ENCODE measurements around the gene NR0B1. TPM values are rescaled to one million over a fixed set of nuclear protein-coding genes. Genes with fewer than 3 reads are reported as not detected.

NR0B1 gene
- total RNA-seq, 2 donors from 2014 or later = 0.81 TPM; not detected in 1

- no peak for TF ChIP-seq CTCF (IDR thresholded peaks at IDR 0.05)
- DNase-seq (ENCODE audit: low spot score) (no peak), ATAC-seq (ENCODE audit: insufficient number of reproducible peaks, low FRiP score, low read depth) (no peak)
- Histone ChIP-seq H3K27me3 (replicated peaks; ENCODE audit: insufficient read depth) (no peaks in the 10 kb centered on the region), H3K4me1 (ENCODE audit: control insufficient read depth in 1 of 2, low read depth in 2 of 2) (no peaks in the 10 kb centered on the region), H3K27ac (no peak overlapping the region), H3K9me3 (no peaks in the 10 kb centered on the region), H3K4me3 (no peak overlapping the region), H3K36me3 (no peaks in the 10 kb centered on the region)
Measured at GRCh38 chrX:30275498-30275897, 33.7 kb downstream of the NR0B1 start.

GRCh38 chrX:30270639-30271038, 38.6 kb downstream of the NR0B1 start:
- H3K27me3 ChIP-seq (replicated peaks; ENCODE audit: insufficient read depth) = no peaks in the 10 kb centered on the region
- DNase-seq (ENCODE audit: low spot score) = no peak
- no peaks in the 10 kb centered on the region for H3K36me3 ChIP-seq
- H3K4me1 ChIP-seq (ENCODE audit: control insufficient read depth in 1 of 2, low read depth in 2 of 2) = no peaks in the 10 kb centered on the region
- H3K9me3 ChIP-seq = no peaks in the 10 kb centered on the region
- no peak for ATAC-seq (ENCODE audit: insufficient number of reproducible peaks, low FRiP score, low read depth)
- no peak overlapping the region for H3K27ac ChIP-seq
- TF ChIP-seq CTCF (IDR thresholded peaks at IDR 0.05) = no peak
- no peak overlapping the region for H3K4me3 ChIP-seq

- ATAC-seq (ENCODE audit: insufficient number of reproducible peaks, low FRiP score, low read depth) (no peak), DNase-seq (ENCODE audit: low spot score) (no peak)
- H3K36me3 ChIP-seq = no peaks in the 10 kb centered on the region
- H3K27me3 ChIP-seq (replicated peaks; ENCODE audit: insufficient read depth) = no peaks in the 10 kb centered on the region
- H3K4me1 ChIP-seq (ENCODE audit: control insufficient read depth in 1 of 2, low read depth in 2 of 2) = no peaks in the 10 kb centered on the region
- no peak overlapping the region for H3K4me3 ChIP-seq
- TF ChIP-seq CTCF (IDR thresholded peaks at IDR 0.05) = no peak
- no peak overlapping the region for H3K27ac ChIP-seq
- H3K9me3 ChIP-seq = no peaks in the 10 kb centered on the region
Measured at GRCh38 chrX:30262763-30263162, 46.4 kb downstream of the NR0B1 start.

GRCh38 chrX:30261012-30261411, 48.2 kb downstream of the NR0B1 start:
- no peaks in the 10 kb centered on the region for H3K9me3 ChIP-seq
- no peaks in the 10 kb centered on the region for H3K27me3 ChIP-seq (replicated peaks; ENCODE audit: insufficient read depth)

GRCh38 chrX:30259927-30260326, 49.3 kb downstream of the NR0B1 start:
- ATAC-seq (ENCODE audit: insufficient number of reproducible peaks, low FRiP score, low read depth) (no peak), DNase-seq (ENCODE audit: low spot score) (no peak)
- Histone ChIP-seq H3K27ac (no peak overlapping the region), H3K9me3 (no peaks in the 10 kb centered on the region), H3K4me1 (ENCODE audit: control insufficient read depth in 1 of 2, low read depth in 2 of 2) (no peaks in the 10 kb centered on the region), H3K4me3 (no peak overlapping the region), H3K36me3 (no peaks in the 10 kb centered on the region), H3K27me3 (replicated peaks; ENCODE audit: insufficient read depth) (no peaks in the 10 kb centered on the region)
- no peak for TF ChIP-seq CTCF (IDR thresholded peaks at IDR 0.05)

More at GRCh38 chrX:30261012-30261411, 48.2 kb downstream of the NR0B1 start:
- DNase-seq (ENCODE audit: low spot score) (no peak), ATAC-seq (ENCODE audit: insufficient number of reproducible peaks, low FRiP score, low read depth) (no peak)
- TF ChIP-seq CTCF (IDR thresholded peaks at IDR 0.05) = no peak
- no peak overlapping the region for H3K4me3 ChIP-seq
- no peak overlapping the region for H3K27ac ChIP-seq
- H3K4me1 ChIP-seq (ENCODE audit: control insufficient read depth in 1 of 2, low read depth in 2 of 2) = no peaks in the 10 kb centered on the region
- no peaks in the 10 kb centered on the region for H3K36me3 ChIP-seq

Other genes starting within 250 kb of the NR0B1 start
- not detected for gene MAGEB2, start 93.8 kb downstream of the NR0B1 start, total RNA-seq
- not detected for gene MAGEB3, start 78.7 kb downstream of the NR0B1 start, total RNA-seq
- gene MAGEB4, start 67.4 kb downstream of the NR0B1 start, total RNA-seq = not detected
- gene MAGEB1, start 62.2 kb downstream of the NR0B1 start, total RNA-seq = not detected